PFSK-1 (cell line): Measurements from ENCODE around the gene FAM180A.

Experiments
- FOXP2 ChIP-seq: optimal IDR thresholded peaks from 2 replicates; pipeline ENCODE3; 2011; ENCODE audit warnings: borderline replicate concordance, control low read depth, inconsistent platforms; ENCODE audit not compliant: insufficient read depth; ENCODE audit errors: extremely low read length, extremely low read depth
- POLR2AphosphoS5 ChIP-seq: IDR thresholded peaks from 2 replicates; pipeline ENCODE4 v1.6.1; 2012; ENCODE audit warnings: low read depth, mild to moderate bottlenecking, control low read depth, low read length, moderate library complexity
- SIN3A ChIP-seq: IDR thresholded peaks from 2 replicates; pipeline ENCODE4 v1.6.1; 2012; ENCODE audit warnings: mild to moderate bottlenecking, low read length, moderate library complexity, borderline replicate concordance; ENCODE audit not compliant: insufficient read depth
- TAF1 ChIP-seq: IDR thresholded peaks from 2 replicates; pipeline ENCODE4 v1.6.1; 2012; ENCODE audit warnings: low read length, control low read depth, borderline replicate concordance; ENCODE audit not compliant: insufficient read depth
- TF ChIP-seq, protein P1 (sequence below), 2 experiments: IDR thresholded peaks; 2 replicates each; pipeline versions ENCODE4 v1.6.1 to v1.8.0; 2011 to 2012; ENCODE audit warnings: low read depth in 2 of 2, low read length in 2 of 2, control low read depth in 1 of 2, inconsistent platforms in 1 of 2, mild to moderate bottlenecking in 1 of 2, moderate library complexity in 1 of 2; ENCODE audit not compliant: insufficient read depth in 1 of 2

The FAM180A gene

DNA sequence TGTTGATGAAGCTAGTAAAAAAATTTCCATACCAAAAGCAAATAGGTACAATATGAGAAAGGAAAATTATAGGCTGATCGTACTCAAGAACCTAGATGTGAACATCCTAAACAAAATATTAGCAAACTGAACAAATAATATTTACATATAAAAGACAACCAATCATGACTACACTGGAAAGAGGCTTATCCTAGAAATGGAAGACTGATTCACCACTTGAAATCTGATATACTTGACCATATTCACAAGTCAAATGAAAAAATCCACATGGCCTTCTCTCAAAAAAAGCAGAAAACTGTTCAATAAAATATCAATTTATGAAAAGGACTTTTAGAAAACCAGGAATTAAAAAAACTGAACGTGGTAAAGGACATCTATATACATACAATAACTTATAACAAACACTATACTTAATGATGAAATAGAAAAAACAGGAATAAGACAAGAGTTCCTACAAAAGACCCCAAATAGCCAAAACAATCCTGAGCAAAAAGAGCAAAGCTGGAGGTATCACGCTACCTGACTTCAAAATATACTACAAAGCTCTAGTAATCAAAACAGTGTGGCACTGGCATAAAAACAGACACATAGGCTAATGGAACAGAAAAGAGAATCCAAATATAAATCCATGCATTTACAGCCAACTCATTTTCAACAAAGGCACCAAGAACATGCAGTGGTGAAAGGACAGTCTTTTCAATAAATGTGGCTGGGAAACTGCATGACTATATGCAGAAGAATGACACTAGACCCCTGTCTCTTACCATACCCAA lies 29.2 kb upstream of the FAM180A start:
- TF ChIP-seq FOXP2 (no peak), SIN3A (no peak), POLR2AphosphoS5 (no peak), TAF1 (no peak)
- TF ChIP-seq, protein P1, sequence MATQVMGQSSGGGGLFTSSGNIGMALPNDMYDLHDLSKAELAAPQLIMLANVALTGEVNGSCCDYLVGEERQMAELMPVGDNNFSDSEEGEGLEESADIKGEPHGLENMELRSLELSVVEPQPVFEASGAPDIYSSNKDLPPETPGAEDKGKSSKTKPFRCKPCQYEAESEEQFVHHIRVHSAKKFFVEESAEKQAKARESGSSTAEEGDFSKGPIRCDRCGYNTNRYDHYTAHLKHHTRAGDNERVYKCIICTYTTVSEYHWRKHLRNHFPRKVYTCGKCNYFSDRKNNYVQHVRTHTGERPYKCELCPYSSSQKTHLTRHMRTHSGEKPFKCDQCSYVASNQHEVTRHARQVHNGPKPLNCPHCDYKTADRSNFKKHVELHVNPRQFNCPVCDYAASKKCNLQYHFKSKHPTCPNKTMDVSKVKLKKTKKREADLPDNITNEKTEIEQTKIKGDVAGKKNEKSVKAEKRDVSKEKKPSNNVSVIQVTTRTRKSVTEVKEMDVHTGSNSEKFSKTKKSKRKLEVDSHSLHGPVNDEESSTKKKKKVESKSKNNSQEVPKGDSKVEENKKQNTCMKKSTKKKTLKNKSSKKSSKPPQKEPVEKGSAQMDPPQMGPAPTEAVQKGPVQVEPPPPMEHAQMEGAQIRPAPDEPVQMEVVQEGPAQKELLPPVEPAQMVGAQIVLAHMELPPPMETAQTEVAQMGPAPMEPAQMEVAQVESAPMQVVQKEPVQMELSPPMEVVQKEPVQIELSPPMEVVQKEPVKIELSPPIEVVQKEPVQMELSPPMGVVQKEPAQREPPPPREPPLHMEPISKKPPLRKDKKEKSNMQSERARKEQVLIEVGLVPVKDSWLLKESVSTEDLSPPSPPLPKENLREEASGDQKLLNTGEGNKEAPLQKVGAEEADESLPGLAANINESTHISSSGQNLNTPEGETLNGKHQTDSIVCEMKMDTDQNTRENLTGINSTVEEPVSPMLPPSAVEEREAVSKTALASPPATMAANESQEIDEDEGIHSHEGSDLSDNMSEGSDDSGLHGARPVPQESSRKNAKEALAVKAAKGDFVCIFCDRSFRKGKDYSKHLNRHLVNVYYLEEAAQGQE (IDR thresholded peaks at IDR 0.05; ENCODE audit: insufficient read depth in 1 of 2, low read depth in 2 of 2, low read length in 2 of 2) = no peak

- TF ChIP-seq POLR2AphosphoS5 = no peak
- no peak for TF ChIP-seq FOXP2
- TF ChIP-seq TAF1 = no peak
- no peak for TF ChIP-seq SIN3A
- TF ChIP-seq, protein P1 (IDR thresholded peaks at IDR 0.05; ENCODE audit: insufficient read depth in 1 of 2, low read depth in 2 of 2, low read length in 2 of 2) = no peak
Measured at GRCh38 chr7:135775230-135775629, 26.6 kb upstream of the FAM180A start.

DNA sequence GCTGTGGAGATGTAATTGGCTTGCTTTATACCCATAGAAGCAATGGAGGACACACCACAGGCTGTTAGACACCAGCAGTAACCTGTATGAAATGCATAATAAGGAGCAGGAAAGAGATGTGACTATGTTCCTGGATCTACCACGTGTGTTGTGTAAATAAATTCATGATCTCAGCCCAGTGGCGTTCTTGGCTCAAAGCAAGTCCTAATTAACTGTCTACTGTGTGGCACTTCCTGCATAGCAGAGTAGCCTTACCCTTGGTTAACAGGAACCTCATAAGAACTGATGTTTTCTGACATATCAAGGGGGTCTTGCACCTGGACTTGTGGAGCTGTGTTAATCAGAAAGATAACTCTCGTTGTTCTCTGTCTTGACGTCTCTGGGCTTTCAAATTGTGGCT lies 25.7 kb upstream of the FAM180A start:
- TF ChIP-seq, protein P1 (IDR thresholded peaks at IDR 0.05; ENCODE audit: insufficient read depth in 1 of 2, low read depth in 2 of 2, low read length in 2 of 2) = no peak
- no peak for TF ChIP-seq FOXP2
- no peak for TF ChIP-seq POLR2AphosphoS5
- no peak for TF ChIP-seq SIN3A
- TF ChIP-seq TAF1 = no peak

DNA sequence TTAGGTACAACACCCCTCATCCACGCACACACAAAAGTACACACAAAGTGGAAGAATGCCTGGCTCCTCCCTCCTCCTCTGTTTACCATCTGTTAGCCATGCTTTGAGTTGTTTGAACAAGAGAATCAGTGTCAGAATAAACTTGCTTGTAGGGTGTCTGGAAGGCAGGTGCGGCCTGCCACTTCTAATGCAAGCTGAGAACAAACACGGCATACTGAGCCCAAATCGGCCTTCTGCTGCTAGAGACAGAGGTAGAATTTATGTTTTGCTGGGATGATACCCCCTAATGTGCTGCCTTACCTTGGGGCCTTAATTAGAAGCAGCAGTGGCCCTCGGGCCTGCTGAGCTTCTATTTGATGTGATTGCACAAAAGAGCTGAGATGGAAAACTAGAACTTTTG lies 24.9 kb upstream of the FAM180A start:
- TF ChIP-seq SIN3A = no peak
- TF ChIP-seq, protein P1 (IDR thresholded peaks at IDR 0.05; ENCODE audit: insufficient read depth in 1 of 2, low read depth in 2 of 2, low read length in 2 of 2) = no peak
- no peak for TF ChIP-seq TAF1
- no peak for TF ChIP-seq FOXP2
- no peak for TF ChIP-seq POLR2AphosphoS5
